ENCODE measurements around the gene ACTL10.

ACTL10 gene

DNA sequence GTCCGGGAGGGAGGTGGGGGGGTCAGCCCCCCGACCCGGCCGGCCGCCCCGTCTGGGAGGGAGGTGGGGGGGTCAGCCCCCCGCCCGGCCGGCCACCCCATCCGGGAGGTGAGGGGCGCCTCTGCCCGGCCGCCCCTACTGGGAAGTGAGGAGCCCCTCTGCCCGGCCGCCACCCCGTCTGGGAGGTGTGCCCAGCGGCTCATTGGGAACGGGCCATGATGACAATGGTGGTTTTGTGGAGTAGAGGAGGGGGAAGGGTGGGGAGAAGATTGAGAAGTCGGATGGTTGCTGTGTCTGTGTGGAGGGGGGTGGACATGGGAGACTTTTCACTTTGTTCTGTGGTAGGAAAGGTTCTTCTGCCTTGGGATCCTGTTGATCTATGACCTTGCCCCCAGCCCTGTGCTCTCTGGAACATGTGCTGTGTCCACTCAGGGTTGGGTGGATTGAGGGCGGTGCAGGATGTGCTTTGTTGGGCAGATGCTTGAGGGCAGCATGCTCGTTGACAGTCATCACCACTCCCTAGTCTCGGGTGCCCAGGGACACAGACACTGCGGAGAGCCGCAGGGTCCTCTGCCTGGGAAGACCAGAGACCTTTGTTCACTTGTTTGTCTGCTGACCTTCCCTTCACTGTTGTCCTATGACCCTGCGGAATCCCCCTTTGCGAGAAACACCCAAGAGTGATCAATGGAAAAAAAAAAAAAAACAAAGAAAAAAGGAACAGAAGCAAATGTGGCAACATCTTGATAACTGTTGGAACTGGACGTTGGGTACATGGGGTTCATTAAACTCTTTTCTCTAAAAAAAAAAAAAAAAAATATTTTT lies 35.1 kb downstream of the ACTL10 start:
- no peaks in the 10 kb centered on the region for H3K27me3 ChIP-seq (replicated peaks; ENCODE audit: control insufficient read depth, insufficient read depth, low read length)
- DNase-seq (ENCODE audit: extremely low read depth, insufficient read length), result no peak
- H3K36me3 ChIP-seq (ENCODE audit: control insufficient read depth, insufficient read depth, low read length), result no peaks in the 10 kb centered on the region
- H3K4me3 ChIP-seq (replicated peaks; ENCODE audit: low read depth, low read length), result no peak overlapping the region
- TF ChIP-seq CTCF (IDR thresholded peaks at IDR 0.05; ENCODE audit: insufficient read depth, low read length, poor library complexity, severe bottlenecking), result no peak

DNA sequence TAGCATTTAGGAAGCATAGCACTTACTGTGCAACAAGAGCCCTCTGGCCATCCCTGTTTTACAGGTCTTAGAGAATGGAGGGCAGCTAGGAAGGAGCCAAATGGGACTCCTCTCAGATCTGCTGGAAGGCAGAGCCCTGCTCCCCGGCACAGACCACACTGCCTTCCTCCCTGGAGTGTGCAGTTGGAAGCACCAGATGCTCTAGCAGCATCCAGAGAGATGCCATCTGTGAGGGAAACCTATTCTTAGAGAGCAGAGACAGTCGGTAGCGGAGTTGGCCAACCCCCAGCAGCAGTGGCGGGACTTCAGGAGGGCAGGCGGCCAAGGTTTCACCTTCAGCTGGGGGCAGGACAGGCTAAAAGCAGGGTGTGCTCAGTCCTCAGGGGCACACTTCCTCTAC lies 36.1 kb downstream of the ACTL10 start:
- no peak for DNase-seq (ENCODE audit: extremely low read depth, insufficient read length)
- H3K36me3 ChIP-seq (ENCODE audit: control insufficient read depth, insufficient read depth, low read length), result peaks cover 4% of the 10 kb centered on the region
- H3K4me3 ChIP-seq (replicated peaks; ENCODE audit: low read depth, low read length), result no peak overlapping the region

DNA sequence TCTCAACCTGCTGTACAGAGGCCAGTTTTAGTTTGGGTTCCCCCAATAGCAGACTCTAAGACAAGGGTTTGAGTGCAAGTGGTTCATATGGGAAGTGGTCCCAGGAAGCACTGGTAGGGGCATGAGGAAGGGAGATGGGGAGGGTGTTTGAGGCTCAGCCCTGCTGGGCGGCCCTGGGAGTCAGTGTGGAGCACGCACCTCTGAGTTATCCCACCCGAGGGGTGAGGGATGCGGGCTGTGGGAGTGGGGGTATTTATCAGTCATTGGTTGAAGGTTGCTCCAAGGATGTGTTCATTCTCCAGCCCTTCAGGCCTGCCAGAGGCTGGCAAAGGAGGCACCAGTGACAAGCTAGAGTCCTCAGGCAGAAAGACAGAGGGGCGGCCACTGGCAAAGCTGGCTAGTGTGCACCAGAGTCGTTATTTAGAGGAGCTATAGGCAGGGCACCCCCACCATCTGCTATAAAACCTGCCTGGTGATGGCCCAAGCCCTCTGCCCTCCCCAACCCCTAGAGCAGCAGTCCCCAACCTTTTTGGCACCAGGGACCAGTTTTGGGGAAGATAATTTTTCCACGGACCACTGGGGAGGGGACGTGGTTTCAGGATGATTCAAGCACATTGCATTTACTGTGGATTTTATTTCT lies 36.9 kb downstream of the ACTL10 start:
- peaks cover 4% of the 10 kb centered on the region for H3K36me3 ChIP-seq (ENCODE audit: control insufficient read depth, insufficient read depth, low read length)
- no peak for TF ChIP-seq CTCF (IDR thresholded peaks at IDR 0.05; ENCODE audit: insufficient read depth, low read length, poor library complexity, severe bottlenecking)
- no peaks in the 10 kb centered on the region for H3K27me3 ChIP-seq (replicated peaks; ENCODE audit: control insufficient read depth, insufficient read depth, low read length)
- no peak overlapping the region for H3K4me3 ChIP-seq (replicated peaks; ENCODE audit: low read depth, low read length)
- no peak for DNase-seq (ENCODE audit: extremely low read depth, insufficient read length)

More for the DNA sequence above, 36.1 kb downstream of the ACTL10 start:
- H3K27me3 ChIP-seq (replicated peaks; ENCODE audit: control insufficient read depth, insufficient read depth, low read length), result no peaks in the 10 kb centered on the region
- no peak for TF ChIP-seq CTCF (IDR thresholded peaks at IDR 0.05; ENCODE audit: insufficient read depth, low read length, poor library complexity, severe bottlenecking)

DNA sequence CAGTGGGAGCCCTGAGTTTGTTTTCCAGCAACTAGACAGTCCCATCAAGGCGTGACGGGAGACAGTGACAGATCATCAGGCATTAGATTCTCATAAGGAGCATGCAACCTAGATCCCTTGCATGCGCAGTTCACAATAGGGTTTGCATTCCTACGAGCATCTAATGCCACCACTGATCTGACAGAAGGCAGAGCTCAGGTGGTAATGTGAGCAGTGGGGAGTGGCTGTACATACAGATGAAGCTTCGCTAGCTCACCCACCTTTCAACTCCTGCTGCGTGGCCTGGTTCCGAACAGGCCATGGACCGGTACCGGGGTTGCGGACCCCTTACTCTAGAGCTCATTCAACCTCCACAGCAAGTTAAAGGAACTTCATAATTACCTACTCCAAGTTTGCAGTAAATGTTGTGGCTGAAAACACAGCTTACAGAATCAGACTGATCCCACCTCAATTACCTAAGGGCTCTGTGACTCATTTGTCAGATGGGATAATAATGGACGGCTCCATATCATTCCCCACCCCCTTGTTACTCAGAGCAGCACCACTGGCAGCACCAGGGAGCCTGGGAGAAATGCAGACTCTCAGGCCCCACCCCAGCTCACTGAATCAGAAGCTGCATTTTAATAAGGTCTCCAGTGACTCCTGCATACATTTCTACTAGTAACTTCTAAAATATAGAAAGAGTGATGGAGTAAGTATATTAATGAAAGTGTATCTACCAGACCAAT lies 37.6 kb downstream of the ACTL10 start:
- H3K36me3 ChIP-seq (ENCODE audit: control insufficient read depth, insufficient read depth, low read length), result peaks cover 4% of the 10 kb centered on the region
- no peak for TF ChIP-seq CTCF (IDR thresholded peaks at IDR 0.05; ENCODE audit: insufficient read depth, low read length, poor library complexity, severe bottlenecking)
- H3K27me3 ChIP-seq (replicated peaks; ENCODE audit: control insufficient read depth, insufficient read depth, low read length), result no peaks in the 10 kb centered on the region
- H3K4me3 ChIP-seq (replicated peaks; ENCODE audit: low read depth, low read length), result no peak overlapping the region
- DNase-seq (ENCODE audit: extremely low read depth, insufficient read length), result no peak

DNA sequence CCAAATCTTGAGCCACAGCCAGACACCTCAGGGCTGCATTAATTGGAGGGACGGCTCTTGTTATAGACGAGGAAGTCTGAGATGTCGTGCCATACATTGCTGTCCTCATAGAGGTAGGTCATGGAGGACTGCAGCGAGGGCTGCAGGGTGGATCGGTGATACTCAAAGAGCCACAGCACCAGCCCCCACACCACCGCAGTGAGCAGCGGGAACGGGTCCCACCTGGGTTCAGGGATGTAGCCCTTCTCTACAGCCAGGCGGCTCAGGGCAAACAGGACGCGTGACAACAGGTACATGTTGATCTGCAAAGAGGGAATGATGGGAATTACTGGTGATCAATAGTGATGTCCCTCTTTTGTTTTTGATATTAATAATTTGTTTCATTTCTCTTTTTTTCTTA lies 40.9 kb downstream of the ACTL10 start:
- Histone ChIP-seq H3K27me3 (replicated peaks; ENCODE audit: control insufficient read depth, insufficient read depth, low read length) (no peaks in the 10 kb centered on the region), H3K4me3 (replicated peaks; ENCODE audit: low read depth, low read length) (no peak overlapping the region), H3K36me3 (ENCODE audit: control insufficient read depth, insufficient read depth, low read length) (peaks cover 4% of the 10 kb centered on the region)
- DNase-seq (ENCODE audit: extremely low read depth, insufficient read length), result no peak
- TF ChIP-seq CTCF (IDR thresholded peaks at IDR 0.05; ENCODE audit: insufficient read depth, low read length, poor library complexity, severe bottlenecking), result no peak
